Hepatocyte (in vitro differentiated cells): ENCODE measurements around the gene CECR2. TPM values are rescaled to one million over a fixed set of nuclear protein-coding genes. Genes with fewer than 3 reads are reported as not detected.

Experiments
- DNase-seq: peaks from one replicate; pipeline ENCODE4 v3.0.0-alpha.2; 2016; ENCODE audit warnings: low spot score
- H2AFZ ChIP-seq: fragments of 200-600 bp; sonication (generic); 2 replicates; pipeline ENCODE4 v1.6.0; 2016; ENCODE audit warnings: antibody characterized with exemption, mild to moderate bottlenecking
- H3K27ac ChIP-seq: fragments of 200-600 bp; sonication (generic); 2 replicates; pipeline ENCODE4 v1.5.1; 2016; ENCODE audit warnings: mild to moderate bottlenecking
- H3K27me3 ChIP-seq: fragments of 200-600 bp; sonication (generic); 2 replicates; pipeline ENCODE4 v1.6.1; 2016
- H3K36me3 ChIP-seq: fragments of 200-600 bp; sonication (generic); replicated peaks from 2 replicates; pipeline ENCODE4 v1.5.1; 2016; ENCODE audit warnings: low read depth; ENCODE audit not compliant: insufficient read depth
- H3K4me1 ChIP-seq: fragments of 200-600 bp; sonication (generic); 2 replicates; pipeline ENCODE4 v1.5.1; 2016; ENCODE audit warnings: mild to moderate bottlenecking, moderate library complexity; ENCODE audit not compliant: insufficient read depth
- H3K4me2 ChIP-seq: fragments of 200-600 bp; sonication (generic); 2 replicates; pipeline ENCODE4 v1.6.0; 2016
- H3K4me3 ChIP-seq: fragments of 200-600 bp; sonication (generic); 2 replicates; pipeline ENCODE4 v1.5.1; 2016; ENCODE audit warnings: mild to moderate bottlenecking
- H3K79me2 ChIP-seq: fragments of 200-600 bp; sonication (generic); 2 replicates; pipeline ENCODE4 v1.6.0; 2017; ENCODE audit warnings: mild to moderate bottlenecking
- H3K9me2 ChIP-seq: fragments of 200-600 bp; sonication (generic); replicated peaks from 2 replicates; pipeline ENCODE4 v1.6.0; 2017; ENCODE audit warnings: mild to moderate bottlenecking; ENCODE audit not compliant: insufficient read depth
- H3K9me3 ChIP-seq: fragments of 200-600 bp; sonication (generic); 2 replicates; pipeline ENCODE4 v1.5.1; 2016; ENCODE audit warnings: low read depth, mild to moderate bottlenecking
- H4K20me1 ChIP-seq: fragments of 200-600 bp; sonication (generic); 2 replicates; pipeline ENCODE4 v1.6.0; 2016; ENCODE audit warnings: mild to moderate bottlenecking; ENCODE audit not compliant: insufficient read depth, poor library complexity, severe bottlenecking
- EZH2 ChIP-seq: fragments of 200-600 bp; sonication (generic); IDR thresholded peaks from 2 replicates; pipeline ENCODE4 v1.6.1; 2016; ENCODE audit warnings: antibody characterized with exemption, mild to moderate bottlenecking, borderline replicate concordance
- EZH2phosphoT487 ChIP-seq: fragments of 200-600 bp; sonication (generic); IDR thresholded peaks from one replicate; pipeline ENCODE4 v1.6.1; 2018; ENCODE audit warnings: antibody characterized with exemption, mild to moderate bottlenecking, low read depth, moderate library complexity; ENCODE audit not compliant: unreplicated experiment, severe bottlenecking
- WGBS: methylation state at CpG from one replicate; pipeline ENCODE4 v1.1.6; 2016; ENCODE audit warnings: low lambda C conversion rate; ENCODE audit errors: missing lambda C conversion rate; 5-methylcytosine and 5-hydroxymethylcytosine counted together
- polyA plus RNA-seq: library from polyadenylated mRNA; unstranded; fragments of >200 nt; fragmentation: Nextera tagmentation; extraction: Ambion mirVana; gene quantifications from 2 replicates; pipeline ENCODE4 v1.2.1, GENCODE V29; 2016
- total RNA-seq: library from RNA; depleted of rRNA; stranded (reverse); fragments of >200 nt; gene quantifications from 2 replicates; pipeline ENCODE4 v1.2.3, GENCODE V29; 2014
- TF ChIP-seq, protein P1 (sequence below): fragments of 200-600 bp; sonication (generic); IDR thresholded peaks from 2 replicates; pipeline ENCODE4 v1.5.1; 2016; ENCODE audit warnings: antibody characterized with exemption, mild to moderate bottlenecking; ENCODE audit not compliant: poor library complexity

Gene CECR2
- total and polyA plus RNA-seq, 2 experiments from 2014 or later, result 2.2 to 3.6 TPM

DNA sequence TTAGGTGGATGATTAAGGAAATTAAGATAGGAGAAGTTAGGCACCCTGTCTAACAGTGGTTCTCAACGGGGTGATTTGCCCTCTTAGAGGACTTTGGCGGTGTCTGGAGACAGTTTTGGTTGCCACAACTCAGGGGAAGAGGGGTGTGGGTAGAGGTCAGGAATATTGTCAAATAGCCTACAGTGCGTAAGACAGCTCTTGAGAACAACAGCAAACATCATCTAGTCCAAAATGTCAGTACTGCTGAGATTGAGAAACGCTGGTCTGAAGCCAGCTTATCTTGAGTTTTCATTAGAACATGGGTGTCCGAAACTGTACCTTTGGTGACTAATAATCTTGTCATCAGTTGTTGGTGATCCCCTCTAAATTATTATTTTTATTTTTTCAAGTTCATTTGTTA lies 38.4 kb downstream of the CECR2 start:
- Histone ChIP-seq H3K9me3 (no peaks in the 10 kb centered on the region), H3K79me2 (peaks cover 33% of the 10 kb centered on the region), H3K27ac (no peak overlapping the region), H3K4me2 (no peak overlapping the region), H3K4me3 (no peak overlapping the region), H4K20me1 (no peaks in the 10 kb centered on the region), H2AFZ (no peak overlapping the region), H3K4me1 (no peaks in the 10 kb centered on the region), H3K27me3 (no peaks in the 10 kb centered on the region), H3K36me3 (no peaks in the 10 kb centered on the region), H3K9me2 (no peaks in the 10 kb centered on the region)
- TF ChIP-seq EZH2phosphoT487 (no peak), EZH2 (no peak)
- TF ChIP-seq, protein P1, sequence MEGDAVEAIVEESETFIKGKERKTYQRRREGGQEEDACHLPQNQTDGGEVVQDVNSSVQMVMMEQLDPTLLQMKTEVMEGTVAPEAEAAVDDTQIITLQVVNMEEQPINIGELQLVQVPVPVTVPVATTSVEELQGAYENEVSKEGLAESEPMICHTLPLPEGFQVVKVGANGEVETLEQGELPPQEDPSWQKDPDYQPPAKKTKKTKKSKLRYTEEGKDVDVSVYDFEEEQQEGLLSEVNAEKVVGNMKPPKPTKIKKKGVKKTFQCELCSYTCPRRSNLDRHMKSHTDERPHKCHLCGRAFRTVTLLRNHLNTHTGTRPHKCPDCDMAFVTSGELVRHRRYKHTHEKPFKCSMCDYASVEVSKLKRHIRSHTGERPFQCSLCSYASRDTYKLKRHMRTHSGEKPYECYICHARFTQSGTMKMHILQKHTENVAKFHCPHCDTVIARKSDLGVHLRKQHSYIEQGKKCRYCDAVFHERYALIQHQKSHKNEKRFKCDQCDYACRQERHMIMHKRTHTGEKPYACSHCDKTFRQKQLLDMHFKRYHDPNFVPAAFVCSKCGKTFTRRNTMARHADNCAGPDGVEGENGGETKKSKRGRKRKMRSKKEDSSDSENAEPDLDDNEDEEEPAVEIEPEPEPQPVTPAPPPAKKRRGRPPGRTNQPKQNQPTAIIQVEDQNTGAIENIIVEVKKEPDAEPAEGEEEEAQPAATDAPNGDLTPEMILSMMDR, result no peak
- no peak for DNase-seq
- WGBS, result 89% methylated on average over 5 of the region's 5 CpGs

DNA sequence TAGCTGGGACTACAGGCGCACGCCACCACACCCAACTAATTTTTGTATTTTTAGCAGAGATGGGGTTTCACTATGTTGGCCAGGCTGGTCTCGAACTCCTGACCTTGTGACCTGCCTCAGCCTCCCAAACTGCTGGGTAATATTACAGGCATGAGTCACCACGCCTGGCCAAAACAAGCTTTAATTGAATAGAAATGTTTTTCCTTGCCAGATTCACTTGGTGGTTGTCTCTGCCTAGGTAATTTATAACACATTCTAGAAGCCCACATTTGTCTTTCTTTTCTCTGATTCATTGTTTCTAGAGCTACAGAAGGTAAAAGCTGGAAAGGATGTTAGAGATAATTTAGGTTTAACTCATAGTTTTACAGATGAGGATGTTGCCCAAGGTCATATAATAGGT lies 41.3 kb downstream of the CECR2 start:
- TF ChIP-seq EZH2phosphoT487, result no peak
- TF ChIP-seq, protein P1, result no peak
- no peak for TF ChIP-seq EZH2
- H3K4me2 ChIP-seq, result no peak overlapping the region
- no peak for DNase-seq
- 90% methylated on average over 4 of the region's 4 CpGs for WGBS
- H3K27ac ChIP-seq, result no peak overlapping the region
- peaks cover 41% of the 10 kb centered on the region for H3K79me2 ChIP-seq
- no peak overlapping the region for H3K4me3 ChIP-seq
- H3K9me3 ChIP-seq, result no peaks in the 10 kb centered on the region
- H4K20me1 ChIP-seq, result no peaks in the 10 kb centered on the region
- no peaks in the 10 kb centered on the region for H3K4me1 ChIP-seq
- no peaks in the 10 kb centered on the region for H3K27me3 ChIP-seq
- no peak overlapping the region for H2AFZ ChIP-seq
- no peaks in the 10 kb centered on the region for H3K36me3 ChIP-seq
- no peaks in the 10 kb centered on the region for H3K9me2 ChIP-seq

DNA sequence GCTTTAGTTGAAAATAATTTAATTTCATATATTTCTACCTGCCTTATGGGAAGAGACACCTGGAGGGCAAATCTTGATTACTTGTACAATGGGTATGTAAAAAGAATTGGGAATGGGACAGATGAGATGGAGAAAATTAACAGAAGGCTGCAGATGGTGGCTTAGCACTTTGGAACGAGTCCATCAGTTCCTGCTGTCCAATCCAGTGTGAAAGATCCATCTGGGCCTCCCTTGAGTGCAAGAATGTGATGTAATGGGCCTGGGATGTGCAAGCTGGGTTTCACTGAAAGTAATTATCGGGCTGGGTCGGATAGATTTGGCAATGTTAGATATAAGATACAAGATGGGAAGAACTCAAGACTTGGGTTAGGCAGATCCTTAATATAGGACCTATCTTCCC lies 42.0 kb downstream of the CECR2 start:
- no peak for TF ChIP-seq EZH2phosphoT487
- TF ChIP-seq, protein P1, result no peak
- no peak for TF ChIP-seq EZH2
- Histone ChIP-seq H3K4me3 (no peak overlapping the region), H3K79me2 (peaks cover 36% of the 10 kb centered on the region), H4K20me1 (no peaks in the 10 kb centered on the region), H3K36me3 (no peaks in the 10 kb centered on the region), H3K4me1 (no peaks in the 10 kb centered on the region), H3K27ac (no peak overlapping the region), H2AFZ (no peak overlapping the region), H3K9me3 (no peaks in the 10 kb centered on the region), H3K4me2 (no peak overlapping the region), H3K9me2 (no peaks in the 10 kb centered on the region), H3K27me3 (no peaks in the 10 kb centered on the region)
- 58% methylated on average over 3 of the region's 3 CpGs for WGBS
- no peak for DNase-seq

DNA sequence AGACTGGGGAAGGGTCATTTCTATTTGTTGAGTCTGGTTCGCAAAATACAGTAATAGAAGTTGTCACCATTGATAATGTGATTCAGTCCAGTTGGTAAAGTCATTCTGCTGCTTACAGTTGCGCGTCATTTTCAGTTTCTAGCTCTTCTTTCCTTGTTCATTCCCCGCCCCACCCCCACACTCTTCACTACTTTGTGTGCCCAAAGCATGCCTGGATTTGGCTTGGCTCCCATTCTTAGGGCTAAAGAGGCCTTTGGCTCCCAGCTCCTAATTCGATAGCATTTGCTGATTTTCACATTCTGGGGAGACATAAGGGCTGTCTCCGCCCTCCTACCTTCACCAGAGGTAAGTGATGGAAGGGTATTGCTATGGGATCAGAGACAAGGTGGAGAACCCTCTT lies 43.0 kb downstream of the CECR2 start:
- TF ChIP-seq, protein P1, result no peak
- TF ChIP-seq EZH2, result no peak
- TF ChIP-seq EZH2phosphoT487, result no peak
- Histone ChIP-seq H3K4me2 (no peak overlapping the region), H3K9me3 (no peaks in the 10 kb centered on the region), H3K4me1 (no peaks in the 10 kb centered on the region), H4K20me1 (no peaks in the 10 kb centered on the region), H3K36me3 (no peaks in the 10 kb centered on the region), H3K79me2 (peaks cover 40% of the 10 kb centered on the region), H3K27me3 (no peaks in the 10 kb centered on the region), H3K9me2 (no peaks in the 10 kb centered on the region), H2AFZ (no peak overlapping the region), H3K27ac (no peak overlapping the region), H3K4me3 (no peak overlapping the region)
- no peak for DNase-seq
- 95% methylated on average over 6 of the region's 6 CpGs for WGBS
